Left ventricle myocardium inferior (tissue), 1 donor: ENCODE data around the gene ZFP57. TPM values are rescaled to one million over a fixed set of nuclear protein-coding genes. Genes with fewer than 3 reads are reported as not detected.

Source experiments
- DNase-seq: peaks from one replicate; pipeline ENCODE4 v3.0.0-alpha.2; 2020
- H3K27ac ChIP-seq: fragments of 200-600 bp; replicated peaks from 2 replicates; pipeline ENCODE4 v1.8.0; 2021
- H3K27me3 ChIP-seq: fragments of 200-600 bp; 2 replicates; pipeline ENCODE4 v1.8.0; 2021; ENCODE audit warnings: low read depth
- H3K36me3 ChIP-seq: fragments of 200-600 bp; 2 replicates; pipeline ENCODE4 v1.8.0; 2021
- H3K4me1 ChIP-seq: fragments of 200-600 bp; 2 replicates; pipeline ENCODE4 v1.8.0; 2021
- H3K4me3 ChIP-seq: fragments of 200-600 bp; 2 replicates; pipeline ENCODE4 v1.8.0; 2021; ENCODE audit warnings: mild to moderate bottlenecking, moderate library complexity
- H3K9me3 ChIP-seq: fragments of 200-600 bp; replicated peaks from 2 replicates; pipeline ENCODE4 v1.8.0; 2021
- CTCF ChIP-seq: fragments of 200-600 bp; IDR thresholded peaks from 2 replicates; pipeline ENCODE4 v1.8.0; 2021; ENCODE audit warnings: antibody characterized with exemption, mild to moderate bottlenecking, borderline replicate concordance
- intact Hi-C: fragments of 100-400 bp; cut with micrococcal nuclease; formaldehyde crosslinking; loops from one replicate; pipeline ENCODE4 v1.11.0; 2022
- total RNA-seq: library from RNA; stranded (reverse); fragmentation: NEBNext Ultra II Directional; extraction: Animal tissue kit (Norgen Biotek cat#: 25700); gene quantifications from one replicate; pipeline ENCODE4 v1.2.1, GENCODE V29; 2021
- donor health status: DM: no; HTN: yes; CAD: no; lungs with severe emphysema.

Gene ZFP57
- total RNA-seq, 1 donor from 2014 or later = not detected

- Histone ChIP-seq H3K27ac (no peak overlapping the region), H3K4me1 (peaks cover 39% of the 10 kb centered on the region), H3K36me3 (no peaks in the 10 kb centered on the region), H3K9me3 (no peaks in the 10 kb centered on the region), H3K27me3 (peaks cover 5% of the 10 kb centered on the region), H3K4me3 (no peak overlapping the region)
- intact Hi-C loops = no loop called here
- DNase-seq = no peak
- peak; percentile 76 for TF ChIP-seq CTCF
Measured at GRCh38 chr6:29651413-29652197, 29.3 kb downstream of the ZFP57 start.

- H3K27ac ChIP-seq = peak overlapping the region; percentile 94
- H3K36me3 ChIP-seq = no peaks in the 10 kb centered on the region
- H3K4me3 ChIP-seq = peak overlapping the region; percentile 68
- TF ChIP-seq CTCF = peak; percentile 94
- H3K27me3 ChIP-seq = peaks cover 3% of the 10 kb centered on the region
- peaks cover 23% of the 10 kb centered on the region for H3K4me1 ChIP-seq
- intact Hi-C loops = no loop called here
- no peaks in the 10 kb centered on the region for H3K9me3 ChIP-seq
- peak; percentile 97 for DNase-seq
Measured at GRCh38 chr6:29649701-29650673, 31.0 kb downstream of the ZFP57 start.

GRCh38 chr6:29647927-29648642 is 32.9 kb downstream of the ZFP57 start:
- Histone ChIP-seq H3K4me1 (peaks cover 11% of the 10 kb centered on the region), H3K27ac (no peak overlapping the region), H3K36me3 (no peaks in the 10 kb centered on the region), H3K9me3 (no peaks in the 10 kb centered on the region), H3K27me3 (no peaks in the 10 kb centered on the region), H3K4me3 (no peak overlapping the region)
- intact Hi-C loops = no loop called here
- DNase-seq = no peak
- TF ChIP-seq CTCF = peak; percentile 66

- H3K9me3 ChIP-seq = no peaks in the 10 kb centered on the region
- DNase-seq = no peak
- intact Hi-C loops = no loop called here
- no peaks in the 10 kb centered on the region for H3K27me3 ChIP-seq
- no peak overlapping the region for H3K27ac ChIP-seq
- H3K4me3 ChIP-seq = no peak overlapping the region
- no peaks in the 10 kb centered on the region for H3K4me1 ChIP-seq
- TF ChIP-seq CTCF = no peak
- no peaks in the 10 kb centered on the region for H3K36me3 ChIP-seq
Measured at GRCh38 chr6:29641430-29642148, 39.4 kb downstream of the ZFP57 start.
